ENCODE data around the gene ENTR1.

ENTR1 gene

GRCh38 chr9:136444102-136444501 lies 33.7 kb upstream of the ENTR1 start:
- TF ChIP-seq CTCF (IDR thresholded peaks at IDR 0.05; ENCODE audit: control insufficient read depth, extremely low read depth, insufficient read depth), result no peak
- no peak for DNase-seq (ENCODE audit: low read depth)
- H3K4me3 ChIP-seq (ENCODE audit: low read depth, low read length), result no peak overlapping the region

GRCh38 chr9:136443687-136444086 lies 33.3 kb upstream of the ENTR1 start:
- H3K4me3 ChIP-seq (ENCODE audit: low read depth, low read length), result no peak overlapping the region
- TF ChIP-seq CTCF (IDR thresholded peaks at IDR 0.05; ENCODE audit: control insufficient read depth, extremely low read depth, insufficient read depth), result no peak
- no peak for DNase-seq (ENCODE audit: low read depth)

- no peak overlapping the region for H3K4me3 ChIP-seq (ENCODE audit: low read depth, low read length)
- no peak for TF ChIP-seq CTCF (IDR thresholded peaks at IDR 0.05; ENCODE audit: control insufficient read depth, extremely low read depth, insufficient read depth)
- DNase-seq (ENCODE audit: low read depth), result no peak
Observed at GRCh38 chr9:136443087-136443486, 32.7 kb upstream of the ENTR1 start.

- H3K4me3 ChIP-seq (ENCODE audit: low read depth, low read length), result no peak overlapping the region
- no peak for TF ChIP-seq CTCF (IDR thresholded peaks at IDR 0.05; ENCODE audit: control insufficient read depth, extremely low read depth, insufficient read depth)
- DNase-seq (ENCODE audit: low read depth), result no peak
Observed at GRCh38 chr9:136442265-136442664, 31.9 kb upstream of the ENTR1 start.

- H3K4me3 ChIP-seq (ENCODE audit: low read depth, low read length), result no peak overlapping the region
- TF ChIP-seq CTCF (IDR thresholded peaks at IDR 0.05; ENCODE audit: control insufficient read depth, extremely low read depth, insufficient read depth), result no peak
- no peak for DNase-seq (ENCODE audit: low read depth)
Observed at GRCh38 chr9:136441681-136442245, 31.3 kb upstream of the ENTR1 start.

GRCh38 chr9:136441191-136441680 lies 30.8 kb upstream of the ENTR1 start:
- TF ChIP-seq CTCF (IDR thresholded peaks at IDR 0.05; ENCODE audit: control insufficient read depth, extremely low read depth, insufficient read depth), result no peak
- DNase-seq (ENCODE audit: low read depth), result no peak
- H3K4me3 ChIP-seq (ENCODE audit: low read depth, low read length), result no peak overlapping the region

Measured in LNCaP clone FGC (cell line).